PFSK-1 (cell line): ENCODE data around the gene PEF1.
A peak's percentile ranks its signal among the peaks of the same experiment; 100 is the strongest.

Experiments
- FOXP2 ChIP-seq: optimal IDR thresholded peaks from 2 replicates; pipeline ENCODE3; 2011; ENCODE audit warnings: borderline replicate concordance, control low read depth, inconsistent platforms; ENCODE audit not compliant: insufficient read depth; ENCODE audit errors: extremely low read length, extremely low read depth
- POLR2AphosphoS5 ChIP-seq: IDR thresholded peaks from 2 replicates; pipeline ENCODE4 v1.6.1; 2012; ENCODE audit warnings: low read depth, mild to moderate bottlenecking, control low read depth, low read length, moderate library complexity
- REST ChIP-seq, 2 experiments: IDR thresholded peaks; 2 replicates each; pipeline versions ENCODE4 v1.6.1 to v1.8.0; 2011 to 2012; ENCODE audit warnings: low read depth in 2 of 2, low read length in 2 of 2, control low read depth in 1 of 2, inconsistent platforms in 1 of 2, mild to moderate bottlenecking in 1 of 2, moderate library complexity in 1 of 2; ENCODE audit not compliant: insufficient read depth in 1 of 2
- SIN3A ChIP-seq: IDR thresholded peaks from 2 replicates; pipeline ENCODE4 v1.6.1; 2012; ENCODE audit warnings: mild to moderate bottlenecking, low read length, moderate library complexity, borderline replicate concordance; ENCODE audit not compliant: insufficient read depth
- TAF1 ChIP-seq: IDR thresholded peaks from 2 replicates; pipeline ENCODE4 v1.6.1; 2012; ENCODE audit warnings: low read length, control low read depth, borderline replicate concordance; ENCODE audit not compliant: insufficient read depth

The PEF1 gene

GRCh38 chr1:31689854-31690253 lies 45.2 kb upstream of the PEF1 start:
- TF ChIP-seq REST (IDR thresholded peaks at IDR 0.05; ENCODE audit: insufficient read depth in 1 of 2, low read depth in 2 of 2, low read length in 2 of 2) (peak in 1 of 2 experiments; percentile 66; a peak in 2 of 4 replicates), FOXP2 (no peak)

DNA sequence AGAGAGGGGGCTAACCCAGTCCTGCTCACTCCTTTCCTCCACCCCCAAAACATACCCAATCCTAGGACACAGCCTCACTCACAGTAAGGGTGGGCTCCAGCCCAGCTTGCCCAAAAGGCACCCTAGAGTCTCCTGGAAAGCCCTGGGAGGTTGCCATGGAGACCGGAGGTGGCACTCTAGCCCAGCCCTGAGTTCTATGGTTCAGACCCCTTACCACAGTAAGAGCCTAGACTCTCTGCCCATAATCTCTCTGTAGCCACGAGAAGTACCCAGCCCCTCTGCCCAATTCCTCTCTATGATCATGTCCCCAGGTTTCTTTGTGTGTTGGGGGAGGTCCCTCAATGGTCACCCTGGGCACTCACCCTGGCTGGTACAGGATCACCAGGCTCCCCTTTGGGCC lies 44.7 kb upstream of the PEF1 start:
- TF ChIP-seq TAF1 (no peak), SIN3A (no peak), REST (IDR thresholded peaks at IDR 0.05; ENCODE audit: insufficient read depth in 1 of 2, low read depth in 2 of 2, low read length in 2 of 2) (no peak), FOXP2 (no peak), POLR2AphosphoS5 (no peak)

GRCh38 chr1:31688233-31688918 lies 43.7 kb upstream of the PEF1 start:
- no peak for TF ChIP-seq TAF1
- no peak for TF ChIP-seq REST (IDR thresholded peaks at IDR 0.05; ENCODE audit: insufficient read depth in 1 of 2, low read depth in 2 of 2, low read length in 2 of 2)
- TF ChIP-seq FOXP2, result no peak

DNA sequence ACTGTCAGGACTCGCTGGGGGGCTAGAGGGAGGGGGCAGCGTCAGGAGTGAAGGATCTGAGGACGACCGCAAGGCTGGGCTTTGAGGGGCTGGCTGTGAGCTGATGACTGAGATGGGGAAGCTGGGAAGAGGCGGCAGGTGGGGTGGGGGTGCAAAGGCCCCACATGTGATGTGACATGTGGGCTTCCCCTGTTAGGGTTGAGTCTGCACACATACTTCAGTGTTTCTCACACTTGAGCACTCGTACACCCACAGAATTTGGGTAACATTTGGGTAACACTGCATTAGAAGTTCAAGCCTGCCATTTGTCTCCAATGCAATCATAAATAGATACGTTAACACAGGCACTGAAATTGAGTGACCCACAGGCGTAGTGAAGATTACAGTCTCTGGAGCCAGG lies 42.9 kb upstream of the PEF1 start:
- TF ChIP-seq TAF1 (no peak), FOXP2 (no peak), REST (IDR thresholded peaks at IDR 0.05; ENCODE audit: insufficient read depth in 1 of 2, low read depth in 2 of 2, low read length in 2 of 2) (no peak), SIN3A (no peak), POLR2AphosphoS5 (no peak)

DNA sequence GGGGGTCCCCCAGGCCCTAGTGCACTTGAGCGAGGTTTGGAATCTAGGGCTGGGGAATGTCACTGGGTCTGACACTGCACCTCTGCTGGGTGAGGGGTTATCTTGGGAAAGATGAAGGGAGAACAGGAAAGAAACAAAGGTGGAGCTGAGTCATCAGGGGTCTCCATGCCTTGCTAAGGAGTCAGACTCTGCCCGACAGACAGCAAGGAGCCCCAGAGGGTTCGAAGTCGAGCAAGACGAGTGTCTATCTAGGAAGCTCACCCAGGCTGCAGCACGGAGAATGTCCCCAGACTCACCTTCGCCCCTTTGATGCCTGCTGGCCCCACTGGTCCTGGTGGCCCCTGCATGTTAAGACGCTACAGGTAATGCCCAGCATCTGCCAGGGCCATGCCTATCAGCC lies 41.1 kb upstream of the PEF1 start:
- TF ChIP-seq REST (IDR thresholded peaks at IDR 0.05; ENCODE audit: insufficient read depth in 1 of 2, low read depth in 2 of 2, low read length in 2 of 2), result no peak
- no peak for TF ChIP-seq POLR2AphosphoS5
- TF ChIP-seq FOXP2, result no peak
- TF ChIP-seq TAF1, result no peak
- TF ChIP-seq SIN3A, result no peak
